ENCODE results near the gene APOBEC3F. TPM values are rescaled to one million over a fixed set of nuclear protein-coding genes. Genes with fewer than 3 reads are reported as not detected.
"Not testable (repeated sequence)": the region's sequence is repeated elsewhere in the genome, so short reads cannot be mapped to it uniquely, and the experiment has no call there.

Gene APOBEC3F
- total and polyA plus RNA-seq, 5 donors from 2014 or later = 7.8 to 18.4 (median 10.8) TPM

GRCh38 chr22:39010946-39011345 is 29.7 kb upstream of the APOBEC3F start:
- ATAC-seq (ENCODE audit: low read depth in 2 of 2) (no peak), DNase-seq (no peak)
- no peaks in the 10 kb centered on the region for H3K27me3 ChIP-seq (ENCODE audit: control insufficient read depth, insufficient read depth, low read length)
- no peaks in the 10 kb centered on the region for H3K27me3 Mint-ChIP-seq
- H3K9me3 Mint-ChIP-seq = no peaks in the 10 kb centered on the region
- H3K4me3 Mint-ChIP-seq = no peak overlapping the region
- no peaks in the 10 kb centered on the region for H3K36me3 Mint-ChIP-seq
- H3K36me3 ChIP-seq (ENCODE audit: control insufficient read depth, insufficient read depth, low read length) = no peaks in the 10 kb centered on the region
- H3K4me1 ChIP-seq (ENCODE audit: control insufficient read depth, insufficient read depth, low read length, poor library complexity, severe bottlenecking) = peaks cover 26% of the 10 kb centered on the region
- H3K4me1 Mint-ChIP-seq = peaks cover 5 to 35% (median 16%) of the 10 kb centered on the region in 4 donors
- no peak overlapping the region for H3K27ac ChIP-seq (ENCODE audit: insufficient read depth, low read length, poor library complexity, severe bottlenecking)
- H3K4me3 ChIP-seq (ENCODE audit: low read depth, low read length) = no peak overlapping the region
- no peak overlapping the region for H3K27ac Mint-ChIP-seq
- no peaks in the 10 kb centered on the region for H3K9me3 ChIP-seq (ENCODE audit: control insufficient read depth in 2 of 2, low read length in 2 of 2)

DNA sequence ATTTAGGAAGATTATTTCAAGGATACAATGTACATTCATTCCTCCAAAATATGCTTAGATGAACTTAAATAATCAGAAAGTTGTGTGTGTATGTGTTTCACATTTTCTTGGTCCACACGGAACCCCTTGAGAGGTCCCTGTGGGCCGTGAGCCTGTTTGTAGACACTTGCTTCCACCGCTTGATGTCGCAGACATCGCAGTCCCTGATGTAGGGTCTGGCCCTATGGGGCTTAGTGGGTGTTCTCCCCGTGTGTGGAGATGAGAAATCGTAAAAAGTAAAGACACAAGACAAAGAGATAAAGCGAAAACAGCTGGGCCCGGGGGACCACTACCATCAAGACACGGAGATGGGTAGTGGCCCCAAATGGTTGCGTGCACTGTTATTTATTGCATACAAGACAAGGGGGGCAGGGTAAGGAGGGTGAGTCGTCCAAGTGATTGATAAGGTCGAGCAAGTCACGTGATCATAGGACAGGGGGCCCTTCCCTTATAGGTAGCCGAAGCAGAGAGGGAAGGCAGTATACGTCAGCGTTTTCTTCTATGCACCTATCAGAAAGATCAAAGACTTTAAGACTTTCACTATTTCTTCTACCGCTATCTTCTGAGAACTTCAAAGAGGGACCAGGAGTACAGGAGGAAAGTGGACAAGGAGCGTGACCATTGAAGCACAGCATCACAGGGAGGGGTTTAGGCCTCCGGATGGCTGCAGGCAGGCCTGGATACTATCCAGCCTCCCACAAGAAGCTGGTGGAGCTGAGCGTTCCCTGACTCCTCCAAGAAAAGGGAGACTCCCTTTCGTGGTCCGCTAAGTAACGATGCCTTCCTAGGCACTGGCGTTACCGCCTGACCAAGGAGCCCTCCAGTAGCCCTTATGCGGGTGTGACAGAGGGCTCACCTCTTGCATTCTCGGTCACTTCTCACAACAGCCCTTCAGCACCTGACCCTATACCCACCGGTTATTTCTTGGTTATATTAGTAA is 27.8 kb upstream of the APOBEC3F start:
- ATAC-seq (ENCODE audit: low read depth in 2 of 2) = no peak
- Histone ChIP-seq H3K36me3 (ENCODE audit: control insufficient read depth, insufficient read depth, low read length) (no peaks in the 10 kb centered on the region), H3K4me1 (ENCODE audit: control insufficient read depth, insufficient read depth, low read length, poor library complexity, severe bottlenecking) (peaks cover 26% of the 10 kb centered on the region), H3K9me3 (ENCODE audit: control insufficient read depth in 2 of 2, low read length in 2 of 2) (no peaks in the 10 kb centered on the region), H3K27me3 (ENCODE audit: control insufficient read depth, insufficient read depth, low read length) (no peaks in the 10 kb centered on the region), H3K27ac (ENCODE audit: insufficient read depth, low read length, poor library complexity, severe bottlenecking) (peak overlapping the region; percentile 75), H3K4me3 (ENCODE audit: low read depth, low read length) (peak overlapping the region; percentile 81)
- Mint-ChIP-seq H3K9me3 (no peaks in the 10 kb centered on the region), H3K4me3 (peak overlapping the region; percentile 62 to 97 (median 79)), H3K27ac (peak overlapping the region; percentile 53 to 94 (median 78)), H3K4me1 (peaks cover 5 to 47% (median 14%) of the 10 kb centered on the region in 4 donors), H3K36me3 (peaks cover 8% of the 10 kb centered on the region), H3K27me3 (no peaks in the 10 kb centered on the region)
- peak in 1 of 3 donors; percentile 38 for DNase-seq

- Mint-ChIP-seq H3K27ac (peak overlapping the region; percentile 95 to 100 (median 98)), H3K36me3 (peaks cover 11% of the 10 kb centered on the region), H3K4me3 (peak overlapping the region; percentile 96 to 99 (median 96)), H3K4me1 (peaks cover 5 to 50% (median 13%) of the 10 kb centered on the region in 4 donors)
- Histone ChIP-seq H3K4me1 (ENCODE audit: control insufficient read depth, insufficient read depth, low read length, poor library complexity, severe bottlenecking) (peaks cover 26% of the 10 kb centered on the region), H3K27ac (ENCODE audit: insufficient read depth, low read length, poor library complexity, severe bottlenecking) (peak overlapping the region; percentile 75), H3K4me3 (ENCODE audit: low read depth, low read length) (peak overlapping the region; percentile 81)
- H3K9me3 ChIP-seq (ENCODE audit: control insufficient read depth in 2 of 2, low read length in 2 of 2); H3K9me3 Mint-ChIP-seq; H3K27me3 ChIP-seq (ENCODE audit: control insufficient read depth, insufficient read depth, low read length); H3K36me3 ChIP-seq (ENCODE audit: control insufficient read depth, insufficient read depth, low read length); H3K27me3 Mint-ChIP-seq; ATAC-seq (ENCODE audit: low read depth in 2 of 2): not testable (repeated sequence)
- DNase-seq = peak in 1 of 3 donors; percentile 36
These were observed 27.1 kb upstream of the APOBEC3F start for GRCh38 chr22:39013561-39013941.

DNA sequence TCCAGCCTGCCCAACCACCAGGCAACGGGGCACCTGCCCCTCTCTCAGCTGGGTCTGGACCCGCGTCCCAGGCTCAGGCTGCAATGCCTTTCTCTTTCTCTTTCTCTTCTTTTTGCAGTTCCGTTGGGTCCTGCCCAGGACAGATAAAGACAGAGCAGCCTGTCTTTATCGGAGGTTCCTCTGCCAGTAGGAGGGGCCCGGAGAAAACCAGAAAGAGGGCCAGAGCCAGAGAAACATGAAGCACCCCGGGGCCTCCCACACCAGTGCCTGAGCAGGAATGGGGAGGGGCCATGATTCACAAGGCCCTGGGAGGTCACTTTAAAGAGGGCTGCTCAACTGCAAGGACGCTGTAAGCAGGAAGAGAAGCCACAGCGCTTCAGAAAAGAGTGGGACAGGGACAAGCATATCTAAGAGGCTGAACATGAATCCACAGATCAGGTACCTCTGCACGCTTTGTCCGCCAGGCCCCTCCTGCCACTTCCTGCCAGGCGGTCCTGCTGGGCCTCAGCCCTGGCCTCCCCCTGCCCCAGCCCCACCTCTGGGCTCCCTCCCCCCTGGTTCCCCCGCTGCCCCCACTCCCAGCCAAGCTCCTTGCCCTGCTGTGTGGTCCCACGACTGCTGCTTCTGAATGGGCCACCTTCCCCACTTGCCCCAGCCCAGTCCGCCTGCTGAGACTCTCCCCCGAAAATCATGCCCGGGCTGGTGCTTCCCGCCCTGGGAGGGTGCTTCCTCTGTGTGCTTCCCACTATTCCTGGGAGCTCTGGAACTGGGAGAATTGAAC is 26.5 kb upstream of the APOBEC3F start, which contains the start of gene APOBEC3C:
TSS of gene APOBEC3C (plus strand) at position 316 of the 781 bp plus-strand sequence. CDS start at position 422, 106 bp downstream.
- no peaks in the 10 kb centered on the region for H3K36me3 ChIP-seq (ENCODE audit: control insufficient read depth, insufficient read depth, low read length)
- Mint-ChIP-seq H3K4me1 (peaks cover 5 to 50% (median 14%) of the 10 kb centered on the region in 4 donors), H3K27ac (peak within 1 kb of the TSS; percentile 95 to 100 (median 98)), H3K9me3 (no peaks in the 10 kb centered on the region), H3K27me3 (no peaks in the 10 kb centered on the region), H3K4me3 (peak within 1 kb of the TSS; percentile 96 to 99 (median 96)), H3K36me3 (peaks cover 12% of the 10 kb centered on the region)
- H3K4me1 ChIP-seq (ENCODE audit: control insufficient read depth, insufficient read depth, low read length, poor library complexity, severe bottlenecking) = peaks cover 26% of the 10 kb centered on the region
- H3K27me3 ChIP-seq (ENCODE audit: control insufficient read depth, insufficient read depth, low read length) = no peaks in the 10 kb centered on the region
- ATAC-seq (ENCODE audit: low read depth in 2 of 2) (peak; percentile 87 to 94), DNase-seq (peak; percentile 57 to 94 (median 65))
- peak within 1 kb of the TSS; percentile 75 for H3K27ac ChIP-seq (ENCODE audit: insufficient read depth, low read length, poor library complexity, severe bottlenecking)
- peak within 1 kb of the TSS; percentile 86 for H3K4me3 ChIP-seq (ENCODE audit: low read depth, low read length)
- H3K9me3 ChIP-seq (ENCODE audit: control insufficient read depth in 2 of 2, low read length in 2 of 2) = no peaks in the 10 kb centered on the region

DNA sequence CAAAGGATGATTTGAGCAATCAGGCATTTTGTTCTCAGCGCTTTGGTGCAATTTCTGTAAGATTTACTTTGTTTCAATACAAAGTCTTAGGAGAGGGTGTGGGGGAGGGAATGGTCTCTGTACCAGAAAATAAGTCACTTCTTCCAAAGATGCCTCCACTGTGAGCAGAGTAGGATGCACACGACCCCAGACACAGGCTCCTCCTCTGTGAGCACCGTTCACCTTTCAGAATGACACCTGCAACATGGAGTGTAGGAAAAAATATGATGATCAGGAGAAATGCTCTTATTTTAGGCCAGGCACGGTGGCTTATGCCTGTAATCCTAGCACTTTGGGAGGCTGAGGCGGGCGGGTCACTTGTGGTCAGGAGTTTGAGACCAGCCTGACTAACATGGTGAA is 25.9 kb upstream of the APOBEC3F start:
- H3K4me3 ChIP-seq (ENCODE audit: low read depth, low read length) = peak overlapping the region; percentile 86
- not testable (repeated sequence) for H3K36me3 ChIP-seq (ENCODE audit: control insufficient read depth, insufficient read depth, low read length); H3K9me3 Mint-ChIP-seq; H3K27me3 ChIP-seq (ENCODE audit: control insufficient read depth, insufficient read depth, low read length); H3K27me3 Mint-ChIP-seq; H3K9me3 ChIP-seq (ENCODE audit: control insufficient read depth in 2 of 2, low read length in 2 of 2); ATAC-seq (ENCODE audit: low read depth in 2 of 2)
- peaks cover 5 to 50% (median 17%) of the 10 kb centered on the region in 4 donors for H3K4me1 Mint-ChIP-seq
- H3K4me3 Mint-ChIP-seq = peak overlapping the region; percentile 96 to 99 (median 96)
- peak overlapping the region; percentile 75 for H3K27ac ChIP-seq (ENCODE audit: insufficient read depth, low read length, poor library complexity, severe bottlenecking)
- H3K4me1 ChIP-seq (ENCODE audit: control insufficient read depth, insufficient read depth, low read length, poor library complexity, severe bottlenecking) = peaks cover 26% of the 10 kb centered on the region
- DNase-seq = peak in 1 of 3 donors; percentile 39
- H3K27ac Mint-ChIP-seq = peak overlapping the region; percentile 95 to 100 (median 98)
- peaks cover 12% of the 10 kb centered on the region for H3K36me3 Mint-ChIP-seq

DNA sequence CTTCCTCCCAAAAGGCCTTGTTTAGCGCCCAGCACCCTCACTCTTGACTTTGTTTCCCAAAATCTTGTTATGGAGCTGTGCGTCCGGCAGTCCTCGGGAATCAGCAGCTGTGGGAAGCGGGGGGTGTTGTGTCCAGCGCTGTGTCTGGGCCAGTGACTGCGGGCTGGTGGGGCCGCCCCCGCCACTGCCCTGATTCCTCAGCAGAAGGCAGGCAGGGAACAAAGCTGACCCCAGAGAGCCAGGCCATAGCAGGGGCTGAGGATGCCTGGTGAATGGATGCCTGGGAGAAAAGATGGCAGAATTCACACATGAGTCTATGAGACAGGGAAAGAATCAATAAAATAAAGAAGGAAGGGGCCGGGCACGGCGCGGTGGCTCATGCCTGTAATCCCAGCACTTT is 24.1 kb upstream of the APOBEC3F start:
- Mint-ChIP-seq H3K4me1 (peaks cover 5 to 69% (median 20%) of the 10 kb centered on the region in 4 donors), H3K27ac (peak overlapping the region; percentile 59 to 91 (median 67)), H3K36me3 (peaks cover 12% of the 10 kb centered on the region), H3K27me3 (no peaks in the 10 kb centered on the region), H3K4me3 (peak overlapping the region; percentile 61 to 97 (median 82)), H3K9me3 (no peaks in the 10 kb centered on the region)
- H3K36me3 ChIP-seq (ENCODE audit: control insufficient read depth, insufficient read depth, low read length) = no peaks in the 10 kb centered on the region
- H3K4me1 ChIP-seq (ENCODE audit: control insufficient read depth, insufficient read depth, low read length, poor library complexity, severe bottlenecking) = peaks cover 31% of the 10 kb centered on the region
- H3K27me3 ChIP-seq (ENCODE audit: control insufficient read depth, insufficient read depth, low read length) = no peaks in the 10 kb centered on the region
- no peak overlapping the region for H3K27ac ChIP-seq (ENCODE audit: insufficient read depth, low read length, poor library complexity, severe bottlenecking)
- DNase-seq (no peak), ATAC-seq (ENCODE audit: low read depth in 2 of 2) (no peak)
- H3K9me3 ChIP-seq (ENCODE audit: control insufficient read depth in 2 of 2, low read length in 2 of 2) = no peaks in the 10 kb centered on the region
- H3K4me3 ChIP-seq (ENCODE audit: low read depth, low read length) = no peak overlapping the region

- H3K27me3 ChIP-seq (ENCODE audit: control insufficient read depth, insufficient read depth, low read length) = no peaks in the 10 kb centered on the region
- H3K9me3 ChIP-seq (ENCODE audit: control insufficient read depth in 2 of 2, low read length in 2 of 2) = no peaks in the 10 kb centered on the region
- H3K4me3 Mint-ChIP-seq = peak overlapping the region in 2 of 4 donors; percentile 66 to 100
- H3K36me3 ChIP-seq (ENCODE audit: control insufficient read depth, insufficient read depth, low read length) = no peaks in the 10 kb centered on the region
- no peak for DNase-seq
- H3K4me3 ChIP-seq (ENCODE audit: low read depth, low read length) = no peak overlapping the region
- peak overlapping the region; percentile 8 for H3K27ac ChIP-seq (ENCODE audit: insufficient read depth, low read length, poor library complexity, severe bottlenecking)
- H3K36me3 Mint-ChIP-seq = peaks cover 19% of the 10 kb centered on the region
- peaks cover 5 to 76% (median 23%) of the 10 kb centered on the region in 4 donors for H3K4me1 Mint-ChIP-seq
- H3K4me1 ChIP-seq (ENCODE audit: control insufficient read depth, insufficient read depth, low read length, poor library complexity, severe bottlenecking) = peaks cover 42% of the 10 kb centered on the region
- H3K27ac Mint-ChIP-seq = peak overlapping the region in 1 of 3 donors; percentile 83
- no peaks in the 10 kb centered on the region for H3K9me3 Mint-ChIP-seq
- H3K27me3 Mint-ChIP-seq = no peaks in the 10 kb centered on the region
- ATAC-seq (ENCODE audit: low read depth in 2 of 2) = no peak
These were observed 22.9 kb upstream of the APOBEC3F start for GRCh38 chr22:39017596-39018365.
